ENCODE results near the gene TMEM163.

DNA sequence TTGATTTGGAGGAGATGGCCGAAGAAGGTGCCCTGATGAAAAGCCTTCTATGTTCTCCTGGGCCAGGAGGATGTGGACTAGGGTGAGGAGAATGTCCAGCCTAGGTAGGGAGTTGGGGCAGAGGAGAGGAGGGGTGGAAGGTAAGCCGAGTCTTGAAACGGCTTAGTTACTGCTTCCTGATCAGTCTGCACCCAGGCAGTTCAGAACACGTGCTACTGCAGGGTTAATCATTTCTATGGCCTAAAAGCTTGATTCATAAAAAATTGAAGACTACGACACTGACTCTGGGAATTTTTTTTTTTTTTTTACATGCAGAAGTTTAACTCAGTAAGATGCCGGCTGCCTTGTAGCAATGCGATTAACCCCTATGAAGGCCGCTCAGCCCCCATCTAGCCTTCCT, 125.3 kb downstream of the TMEM163 start:
- TF ChIP-seq POLR2A (IDR thresholded peaks at IDR 0.05; ENCODE audit: low read length): no peak
- TF ChIP-seq GATA1 (IDR thresholded peaks at IDR 0.05; ENCODE audit: low read depth, low read length): no peak
